ENCODE results near the gene UBE2N.

UBE2N gene

GRCh38 chr12:93476555-93476954 lies 34.8 kb upstream of the UBE2N start:
- no peak for TF ChIP-seq TAF1 (IDR thresholded peaks at IDR 0.05; ENCODE audit: borderline replicate concordance, insufficient read depth, low read length)
- no peak for TF ChIP-seq SIN3A (IDR thresholded peaks at IDR 0.05; ENCODE audit: borderline replicate concordance, insufficient read depth, low read length)
- TF ChIP-seq REST (IDR thresholded peaks at IDR 0.05; ENCODE audit: insufficient read depth in 1 of 2, low read depth in 2 of 2, low read length in 2 of 2) = no peak
- TF ChIP-seq POLR2AphosphoS5 (IDR thresholded peaks at IDR 0.05; ENCODE audit: low read depth, low read length) = no peak
- no peak for TF ChIP-seq FOXP2 (optimal IDR thresholded peaks at IDR 0.05; ENCODE audit: borderline replicate concordance, extremely low read depth, extremely low read length, insufficient read depth)

GRCh38 chr12:93469386-93469785 lies 27.6 kb upstream of the UBE2N start:
- no peak for TF ChIP-seq TAF1 (IDR thresholded peaks at IDR 0.05; ENCODE audit: borderline replicate concordance, insufficient read depth, low read length)
- TF ChIP-seq POLR2AphosphoS5 (IDR thresholded peaks at IDR 0.05; ENCODE audit: low read depth, low read length) = no peak
- no peak for TF ChIP-seq REST (IDR thresholded peaks at IDR 0.05; ENCODE audit: insufficient read depth in 1 of 2, low read depth in 2 of 2, low read length in 2 of 2)

GRCh38 chr12:93468008-93468371 lies 26.2 kb upstream of the UBE2N start:
- TF ChIP-seq POLR2AphosphoS5 (IDR thresholded peaks at IDR 0.05; ENCODE audit: low read depth, low read length) (no peak), REST (IDR thresholded peaks at IDR 0.05; ENCODE audit: insufficient read depth in 1 of 2, low read depth in 2 of 2, low read length in 2 of 2) (no peak), FOXP2 (optimal IDR thresholded peaks at IDR 0.05; ENCODE audit: borderline replicate concordance, extremely low read depth, extremely low read length, insufficient read depth) (no peak), TAF1 (IDR thresholded peaks at IDR 0.05; ENCODE audit: borderline replicate concordance, insufficient read depth, low read length) (no peak), SIN3A (IDR thresholded peaks at IDR 0.05; ENCODE audit: borderline replicate concordance, insufficient read depth, low read length) (no peak)

- TF ChIP-seq SIN3A (IDR thresholded peaks at IDR 0.05; ENCODE audit: borderline replicate concordance, insufficient read depth, low read length) (no peak; the same call in 1 of the 2 replicates), TAF1 (IDR thresholded peaks at IDR 0.05; ENCODE audit: borderline replicate concordance, insufficient read depth, low read length) (peak; percentile 85), FOXP2 (optimal IDR thresholded peaks at IDR 0.05; ENCODE audit: borderline replicate concordance, extremely low read depth, extremely low read length, insufficient read depth) (no peak), POLR2AphosphoS5 (IDR thresholded peaks at IDR 0.05; ENCODE audit: low read depth, low read length) (peak; percentile 87), REST (IDR thresholded peaks at IDR 0.05; ENCODE audit: insufficient read depth in 1 of 2, low read depth in 2 of 2, low read length in 2 of 2) (no peak)
These were observed 25.7 kb upstream of the UBE2N start, which contains the start of gene MRPL42 for GRCh38 chr12:93467351-93468007. MRPL42 (plus strand) TSS chr12:93467514; CDS start chr12:93469286, 1,772 bp downstream.
